ENCODE results near the gene PPARG.
"Not testable (repeated sequence)": the region's sequence is repeated elsewhere in the genome, so short reads cannot be mapped to it uniquely, and the experiment has no call there.

PPARG gene

DNA sequence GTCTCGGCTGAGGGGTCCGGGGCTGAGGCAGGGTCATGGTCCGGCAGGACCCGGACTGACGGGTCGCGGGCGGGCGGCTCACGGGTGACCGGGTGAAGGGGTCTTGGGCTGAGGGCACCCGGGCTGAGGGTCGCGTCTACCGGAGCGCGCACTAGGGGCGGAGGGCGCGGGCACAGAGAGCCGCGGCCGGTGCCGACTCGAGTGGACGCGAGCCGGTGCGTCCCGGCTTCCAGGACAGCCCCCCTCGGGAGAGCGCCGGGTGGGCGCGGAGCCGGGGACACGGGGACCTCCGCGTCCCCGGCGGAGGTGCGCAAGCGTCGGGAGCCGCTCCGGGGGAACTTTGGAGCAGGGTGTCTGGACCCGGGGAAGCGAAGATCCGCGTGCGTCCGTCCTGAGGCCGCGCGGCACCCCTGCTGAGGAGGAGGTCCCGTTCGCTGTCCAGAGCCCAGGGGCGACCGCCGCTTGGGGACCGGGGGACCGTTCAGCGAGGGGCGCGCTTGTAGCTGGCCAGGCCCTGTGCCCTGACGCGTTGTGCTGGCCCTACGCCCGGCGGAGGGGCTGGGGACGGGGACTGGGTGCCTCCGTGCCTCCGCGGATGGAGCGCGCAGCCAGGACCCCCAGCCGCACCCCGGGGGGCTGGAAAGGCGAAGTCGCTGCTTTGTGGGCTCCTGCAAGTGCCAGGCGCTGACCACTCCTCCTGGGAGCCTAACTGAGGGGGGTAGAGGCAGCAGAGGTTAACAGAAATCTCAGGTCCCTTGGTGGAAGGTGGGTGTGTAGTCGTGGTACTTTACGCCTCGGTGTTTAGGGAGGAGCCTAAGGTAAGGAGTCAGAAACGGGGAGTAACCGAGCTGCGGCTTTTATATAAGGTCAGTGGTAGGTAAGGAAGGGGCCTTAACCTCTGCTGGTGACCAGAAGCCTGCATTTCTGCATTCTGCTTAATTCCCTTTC, at the start of gene PPARG:
Gene PPARG, plus strand, starts transcription at position 889 of the 948 bp plus-strand sequence. CDS start 90,642 bp downstream, outside the sequence.
- ATAC-seq: peak; percentile 71
- DNase-seq: peak; percentile 7

DNA sequence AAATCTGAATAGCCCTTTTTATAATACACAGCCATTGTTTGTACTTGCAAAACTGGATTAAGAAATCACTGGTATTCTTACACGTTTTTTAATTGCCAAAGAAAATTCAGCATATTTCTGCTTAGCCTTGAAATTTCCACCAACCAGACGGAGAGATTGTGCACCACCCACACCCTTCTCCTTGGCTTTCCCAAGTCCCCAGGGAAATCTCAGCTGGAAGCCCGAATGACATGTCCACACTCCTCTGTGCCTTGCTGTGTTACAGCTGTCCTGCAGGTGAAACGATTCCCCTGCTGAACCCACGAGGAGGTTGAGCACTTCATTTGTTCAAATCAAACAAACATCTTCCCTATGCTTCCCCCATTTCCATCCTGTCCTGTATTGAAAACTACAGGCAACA, 49.6 kb upstream of the PPARG start:
- no peak for DNase-seq
- no peak for ATAC-seq

DNA sequence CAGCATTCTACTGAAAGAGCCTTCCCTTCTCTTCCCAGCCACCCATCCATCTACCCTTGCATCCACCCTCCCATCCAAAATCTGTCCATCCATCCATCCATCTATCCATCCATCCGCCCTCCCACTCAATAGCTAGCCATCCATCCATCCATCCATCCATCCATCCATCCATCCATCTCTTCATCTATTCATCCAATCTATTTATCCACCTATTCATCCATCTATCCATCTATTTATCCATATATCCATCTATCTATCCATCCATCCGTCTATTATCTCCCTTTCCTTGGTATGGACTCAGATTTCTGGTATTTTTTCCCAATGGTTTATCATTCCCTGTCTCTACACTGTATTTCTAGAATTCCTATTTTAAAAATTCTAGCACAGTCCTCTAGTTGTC, 46.1 kb upstream of the PPARG start:
- DNase-seq: no peak
- no peak for ATAC-seq

DNA sequence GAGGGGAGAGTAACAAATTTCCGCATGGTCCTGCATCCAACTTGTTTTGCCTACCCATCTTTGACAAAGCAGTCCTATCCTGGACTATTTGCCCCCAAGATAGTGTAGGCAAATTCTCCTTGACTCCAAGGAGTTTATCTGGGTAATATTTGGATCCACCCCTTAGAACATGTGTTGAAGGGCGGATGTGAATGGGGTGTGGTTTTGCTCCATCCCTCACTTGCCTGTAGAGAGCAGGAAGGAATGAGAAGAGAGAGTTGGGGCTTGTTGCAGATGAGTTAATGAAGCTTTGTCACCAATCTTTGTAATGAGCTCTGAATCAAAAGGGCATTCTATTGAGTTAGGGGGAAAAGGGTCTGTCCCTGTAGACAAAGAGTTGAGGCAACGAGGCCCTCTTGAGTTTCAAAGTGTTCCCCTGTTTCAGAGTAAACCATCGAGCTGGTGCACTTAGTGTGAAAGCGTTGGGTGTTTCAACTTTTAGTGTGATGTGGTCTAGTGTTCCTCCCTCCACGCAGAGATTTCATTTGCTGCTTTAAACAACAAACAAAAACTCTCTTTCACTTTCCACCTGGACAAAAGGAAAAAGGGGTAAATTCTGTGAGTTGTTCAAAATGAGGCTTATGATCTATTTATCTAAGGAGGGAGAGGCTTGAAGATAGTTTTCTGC, 42.2 kb upstream of the PPARG start:
- no peak for ATAC-seq
- DNase-seq: no peak

DNA sequence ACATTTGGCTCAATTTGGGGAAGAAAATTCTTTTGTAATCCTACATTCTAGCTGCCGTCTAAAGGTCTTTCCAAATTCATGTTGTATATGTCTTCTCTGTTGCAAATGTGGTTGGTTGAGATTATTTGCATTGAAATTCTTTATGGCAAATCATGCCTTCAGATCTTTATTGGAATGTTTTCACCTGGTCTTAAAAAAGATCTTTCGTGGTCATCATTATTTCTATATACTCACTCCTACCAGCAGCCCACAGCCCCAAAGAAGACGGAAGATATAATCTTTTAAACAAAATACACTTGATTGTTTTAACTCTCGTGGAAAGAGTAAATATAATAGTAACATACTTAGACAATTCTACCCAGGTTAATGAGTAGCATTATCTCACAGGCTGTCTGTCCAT, 41.5 kb upstream of the PPARG start:
- no peak for DNase-seq
- no peak for ATAC-seq

DNA sequence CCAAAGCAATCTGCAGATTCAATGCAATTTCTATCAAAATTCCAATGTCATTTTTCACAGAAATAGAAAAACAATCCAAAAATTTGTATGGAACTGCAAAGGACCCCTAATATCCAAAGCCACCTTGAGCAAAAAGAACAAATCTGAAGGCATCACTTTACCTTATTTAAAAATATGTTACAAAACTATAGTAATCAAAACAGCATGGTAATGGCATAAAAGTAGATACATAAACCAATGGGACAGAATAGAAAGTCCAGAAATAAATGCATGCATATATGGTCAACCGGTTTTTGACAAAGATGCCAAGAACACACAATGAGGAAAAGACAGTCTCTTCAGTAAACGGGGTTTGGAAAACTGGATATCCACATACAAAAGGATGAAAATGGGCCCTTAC, 39.4 kb upstream of the PPARG start:
- ATAC-seq (no peak), DNase-seq (no peak)

DNA sequence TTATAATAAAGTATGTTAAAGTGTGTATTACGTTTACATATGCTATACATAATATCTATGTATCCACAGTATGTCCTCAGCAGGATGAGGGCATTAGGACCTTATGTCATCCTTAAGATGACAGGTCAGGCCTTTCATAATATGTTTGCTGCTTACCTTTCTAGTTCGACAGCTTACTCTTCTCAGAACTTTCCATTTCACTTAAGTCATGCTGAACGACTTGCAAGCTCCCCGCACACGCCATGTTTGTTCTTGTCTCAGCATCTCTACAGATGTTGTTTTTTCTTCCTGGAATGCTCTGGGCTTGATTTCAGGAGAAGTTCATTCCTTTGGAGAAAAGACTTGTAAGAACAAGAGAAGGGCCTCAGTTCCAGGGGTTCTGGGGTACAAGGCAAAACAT, 36.0 kb upstream of the PPARG start:
- ATAC-seq: no peak
- no peak for DNase-seq

DNA sequence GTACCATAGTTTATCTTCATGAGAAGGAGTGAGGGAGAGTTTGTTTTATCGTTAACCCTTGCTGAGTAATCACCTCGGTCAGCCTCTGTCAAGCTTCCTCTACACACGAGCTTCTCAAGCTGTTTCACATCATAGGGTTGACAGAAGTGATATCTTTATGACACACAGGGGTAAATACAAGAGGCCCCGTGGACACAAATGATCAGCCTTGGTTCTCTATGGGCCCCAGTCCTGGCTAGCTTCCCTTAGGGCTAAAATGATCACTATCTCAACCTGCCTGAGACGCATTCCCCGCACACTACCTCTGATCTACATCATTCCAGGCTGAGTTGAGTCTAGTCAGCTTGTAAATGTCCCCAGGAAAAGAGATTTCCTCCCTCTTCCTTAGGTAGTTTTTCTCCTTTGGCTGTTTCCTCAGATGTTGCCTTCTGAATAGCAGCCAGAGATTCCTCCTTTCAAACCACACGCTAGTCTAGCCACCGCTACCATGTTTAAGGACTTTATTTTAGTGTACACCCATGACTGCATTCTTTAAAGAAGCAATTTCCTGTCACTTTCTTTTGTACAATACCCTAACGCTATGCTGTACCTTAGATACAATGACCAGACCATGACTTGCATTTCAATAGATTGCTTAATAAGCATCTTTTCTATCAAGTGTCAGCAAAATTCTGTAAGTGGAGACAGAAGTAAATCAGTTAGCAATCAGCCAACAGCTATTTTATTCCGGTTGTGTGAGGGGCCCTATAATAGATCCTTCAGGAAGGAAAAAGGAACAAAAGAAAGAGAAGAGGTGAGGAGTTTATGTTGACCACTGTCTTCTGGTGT, 35.1 kb upstream of the PPARG start:
- no peak for ATAC-seq
- no peak for DNase-seq

DNA sequence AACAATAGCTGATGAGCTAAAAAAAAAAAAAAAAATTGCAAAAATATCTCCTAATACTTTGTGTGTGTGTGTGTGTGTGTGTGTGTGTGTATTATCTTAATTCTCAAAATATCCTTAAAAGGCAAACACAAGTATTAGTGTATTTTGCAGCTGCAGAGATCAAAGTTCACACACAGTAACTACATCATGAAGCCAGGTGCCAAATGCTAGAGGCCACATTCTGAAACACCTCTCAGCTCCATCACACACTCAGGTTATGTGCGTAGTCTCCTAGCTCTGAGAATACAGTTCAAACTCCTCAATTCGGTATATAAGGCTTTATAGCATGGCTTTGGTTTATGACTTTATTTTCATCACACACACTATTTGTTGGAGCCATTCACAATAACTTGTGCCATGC, 33.5 kb upstream of the PPARG start:
- ATAC-seq (no peak), DNase-seq (no peak)

DNA sequence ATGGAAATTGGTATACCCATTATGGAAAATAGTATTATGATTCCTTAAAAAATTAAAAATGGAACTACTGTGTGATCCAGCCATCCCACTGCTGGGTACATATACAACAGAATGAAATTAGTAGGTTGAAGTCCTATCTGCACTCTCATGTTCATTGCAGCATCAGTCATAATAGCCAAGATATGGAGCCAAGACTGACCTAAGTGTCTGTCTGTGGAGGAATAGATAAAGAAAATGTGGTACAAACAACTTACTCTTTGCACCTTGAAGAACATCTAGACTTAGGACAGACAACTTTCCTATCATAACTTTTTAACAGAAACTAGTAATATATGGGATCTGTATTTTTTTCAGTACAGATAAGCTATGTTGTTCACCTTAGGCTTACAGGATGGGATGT, 30.0 kb upstream of the PPARG start:
- ATAC-seq (no peak), DNase-seq (no peak)

DNA sequence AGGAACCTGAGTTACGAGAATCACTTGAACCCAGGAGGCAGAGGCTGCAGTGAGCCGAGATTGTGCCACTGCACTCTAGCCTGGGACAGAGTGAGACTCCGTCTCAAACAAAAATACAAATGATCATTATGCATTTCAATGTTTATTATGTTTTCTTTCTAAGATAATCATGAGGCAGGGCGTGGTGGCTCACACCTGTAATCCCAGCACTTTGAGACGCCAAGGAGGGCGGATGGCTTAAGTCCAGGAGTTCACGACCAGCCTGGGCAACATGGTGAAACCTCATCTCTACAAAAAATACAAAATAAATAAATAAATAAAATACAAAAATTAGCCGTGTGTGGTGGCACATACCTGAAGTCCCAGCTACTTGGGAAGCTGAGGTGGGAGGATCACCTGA, 26.7 kb upstream of the PPARG start:
- DNase-seq, ATAC-seq: not testable (repeated sequence)

DNA sequence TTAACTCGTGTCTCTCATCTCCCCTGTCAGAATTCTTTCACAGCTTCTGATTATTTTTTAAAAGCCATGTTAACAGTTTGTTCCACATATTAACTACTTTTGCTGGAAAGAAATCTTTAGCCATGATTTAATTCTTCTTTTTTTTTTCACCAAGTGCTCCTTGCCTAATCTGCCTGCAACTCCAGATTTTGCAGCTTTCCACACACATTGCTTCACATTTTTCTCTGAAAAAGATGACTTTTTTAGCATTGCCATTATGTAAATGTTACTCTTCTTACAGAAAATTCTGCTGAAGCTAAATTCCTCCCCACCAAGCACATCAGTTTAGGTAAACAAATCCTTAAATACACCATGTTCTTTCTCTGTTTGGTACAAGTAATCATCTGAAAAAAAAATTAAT, 23.4 kb upstream of the PPARG start:
- no peak for DNase-seq
- ATAC-seq: no peak

DNA sequence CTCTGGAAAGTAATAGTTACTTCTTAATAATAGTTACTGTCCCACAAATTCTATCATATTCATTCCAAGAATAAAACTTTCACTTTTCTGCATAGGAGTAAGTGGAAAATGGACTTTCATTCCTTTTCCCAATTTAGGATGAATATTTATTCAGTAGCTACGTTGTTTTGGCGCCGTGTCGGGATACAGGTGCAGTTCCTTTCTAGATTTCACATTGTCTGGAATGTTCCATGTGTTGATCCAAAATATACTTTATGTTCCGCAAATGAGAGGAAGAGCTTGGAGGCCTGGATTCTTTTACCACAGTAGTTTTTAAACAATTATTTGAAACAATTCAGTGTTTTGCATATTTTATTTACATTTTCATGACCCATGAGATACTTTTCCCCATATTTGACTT, 22.8 kb upstream of the PPARG start:
- ATAC-seq (no peak), DNase-seq (no peak)

DNA sequence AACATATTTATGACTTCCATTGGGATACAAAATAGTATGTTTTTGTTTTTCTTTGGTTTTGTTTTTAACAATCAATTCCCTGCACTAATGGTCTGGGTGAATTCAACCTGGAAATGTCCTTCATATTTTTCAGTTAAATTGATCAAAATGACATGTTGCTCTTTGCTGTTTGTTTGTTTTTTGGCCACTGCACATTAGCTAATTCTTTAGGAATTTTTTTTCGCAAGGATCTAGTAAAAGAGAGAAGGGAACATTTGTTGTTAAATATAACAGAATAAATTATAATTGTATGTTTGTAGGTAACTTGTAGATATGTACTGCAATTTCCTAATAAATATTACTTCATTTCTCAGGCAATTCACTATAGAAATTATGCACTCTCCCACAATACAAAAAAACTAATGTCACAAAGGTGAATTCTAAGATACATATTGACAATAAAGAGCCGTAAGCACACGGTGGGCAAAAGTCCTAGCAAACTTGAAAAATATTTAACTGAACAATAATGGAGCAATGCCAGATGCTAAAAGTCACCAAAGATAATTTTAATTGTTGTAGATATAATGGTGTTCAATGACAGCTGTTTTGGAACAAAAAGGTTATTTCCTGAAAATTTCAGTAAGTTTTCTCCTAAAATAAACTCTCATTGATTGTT, 21.4 kb upstream of the PPARG start:
- ATAC-seq: no peak
- DNase-seq: no peak

DNA sequence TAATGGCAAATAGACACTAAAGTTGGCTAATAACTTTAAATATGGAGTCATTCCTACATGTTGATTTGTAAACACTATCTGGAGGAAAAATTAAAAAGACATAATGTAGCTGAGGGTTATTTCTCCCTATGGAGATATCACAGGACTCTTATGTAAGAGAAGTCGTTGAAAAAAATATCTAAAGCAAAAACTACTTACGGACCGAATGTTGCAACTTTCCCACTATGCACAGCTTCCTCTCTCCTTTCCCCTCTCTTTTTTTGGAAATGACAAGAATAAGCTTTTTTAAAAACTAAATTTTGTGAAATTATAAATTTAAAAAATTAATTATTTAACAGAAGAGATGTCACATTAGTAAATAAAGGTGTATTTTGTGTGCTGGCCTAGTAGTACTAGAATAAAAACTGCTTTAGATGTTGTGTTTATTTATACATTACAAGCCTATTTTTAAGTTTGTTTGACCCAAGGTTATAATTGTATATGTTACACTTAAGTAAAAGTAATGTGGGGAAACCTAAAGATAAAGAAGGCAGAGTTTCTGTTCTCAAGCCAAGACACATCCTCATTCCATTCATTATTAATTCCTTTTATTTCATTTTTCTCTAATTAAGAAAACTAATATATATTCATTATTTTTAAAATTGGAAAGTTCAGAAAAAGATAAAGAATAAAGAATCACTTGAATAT, 20.7 kb upstream of the PPARG start:
- DNase-seq: no peak
- no peak for ATAC-seq

DNA sequence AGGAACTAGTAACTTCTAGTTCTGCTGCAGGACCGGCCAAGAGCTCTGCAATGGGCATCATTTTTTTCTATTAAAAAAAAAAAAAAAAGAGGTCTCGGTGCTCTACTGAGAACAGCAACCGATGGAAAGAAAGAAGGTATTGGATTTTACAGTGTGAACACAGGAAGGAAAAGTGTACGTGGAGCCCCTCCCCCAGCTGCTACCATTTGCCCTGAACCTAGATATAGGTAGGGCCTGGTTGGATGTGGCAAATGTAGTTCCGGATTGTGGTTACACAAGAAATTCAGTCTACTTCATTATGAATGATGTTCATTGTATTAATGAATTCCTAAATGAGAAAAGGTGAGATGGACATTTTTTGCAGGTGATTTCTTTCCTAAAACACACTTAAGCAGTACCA, 17.9 kb upstream of the PPARG start:
- no peak for ATAC-seq
- no peak for DNase-seq

DNA sequence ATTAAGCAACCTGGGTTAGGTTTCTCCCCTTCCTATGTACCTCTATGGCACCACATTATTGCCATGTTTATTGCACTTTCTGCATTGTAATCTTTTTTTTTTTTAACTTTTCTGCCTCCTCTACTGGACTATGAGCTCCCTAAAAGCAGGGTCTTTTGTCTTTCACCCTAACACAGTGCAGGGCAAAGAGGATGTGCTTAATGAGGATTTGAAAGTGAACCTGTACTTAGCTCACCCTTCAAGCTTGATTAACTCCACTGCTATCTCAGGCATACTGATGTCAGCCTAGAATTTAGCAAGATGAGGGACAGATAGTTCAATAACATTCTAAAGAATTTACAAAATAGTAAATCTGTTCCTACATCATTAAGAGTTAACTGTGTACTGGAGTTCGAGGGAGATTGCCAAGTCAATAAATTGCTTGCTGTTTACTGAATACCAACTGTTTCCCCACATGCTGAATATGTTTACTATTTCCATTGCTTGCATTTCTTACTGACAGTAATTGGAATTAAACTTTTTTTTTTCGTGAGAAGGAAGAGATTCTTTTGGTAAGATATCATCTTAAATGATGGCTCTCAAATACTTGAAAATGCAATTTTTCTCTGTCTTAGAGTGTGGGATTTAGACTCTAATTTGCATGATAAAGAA, 15.7 kb upstream of the PPARG start:
- no peak for DNase-seq
- ATAC-seq: no peak

DNA sequence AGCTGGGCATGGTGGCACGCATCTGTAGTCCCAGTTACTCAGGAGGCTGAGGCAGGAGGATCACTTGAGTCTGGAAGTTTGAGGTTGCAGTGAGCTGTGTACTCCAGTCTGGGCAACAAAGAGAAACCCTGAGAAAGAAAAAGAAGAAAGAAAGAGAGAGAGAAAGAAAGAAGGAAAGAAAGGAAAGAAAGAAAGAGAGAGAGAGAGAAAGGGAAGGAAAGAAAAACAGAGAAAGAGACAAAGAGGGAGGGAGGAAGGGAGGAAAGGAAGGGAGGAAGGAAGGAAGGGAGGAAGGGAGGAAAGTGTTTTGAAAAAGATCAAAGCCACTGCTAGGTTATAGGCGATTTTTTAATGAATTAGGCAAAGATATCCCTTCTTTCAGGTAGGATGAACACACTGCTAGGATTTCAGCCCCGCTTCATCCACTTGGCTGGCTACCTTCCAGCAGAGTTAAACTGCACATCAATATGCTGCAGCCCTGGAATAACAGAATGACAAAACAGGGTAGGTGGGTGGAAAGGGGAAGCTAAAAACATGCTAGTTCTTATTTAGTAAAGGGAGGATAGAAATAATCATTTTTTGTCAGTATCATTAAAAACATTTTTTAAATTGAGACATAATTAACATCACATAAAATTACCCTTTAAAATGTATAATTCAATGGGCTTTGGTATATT, 12.8 kb upstream of the PPARG start:
- ATAC-seq (no peak), DNase-seq (no peak)

DNA sequence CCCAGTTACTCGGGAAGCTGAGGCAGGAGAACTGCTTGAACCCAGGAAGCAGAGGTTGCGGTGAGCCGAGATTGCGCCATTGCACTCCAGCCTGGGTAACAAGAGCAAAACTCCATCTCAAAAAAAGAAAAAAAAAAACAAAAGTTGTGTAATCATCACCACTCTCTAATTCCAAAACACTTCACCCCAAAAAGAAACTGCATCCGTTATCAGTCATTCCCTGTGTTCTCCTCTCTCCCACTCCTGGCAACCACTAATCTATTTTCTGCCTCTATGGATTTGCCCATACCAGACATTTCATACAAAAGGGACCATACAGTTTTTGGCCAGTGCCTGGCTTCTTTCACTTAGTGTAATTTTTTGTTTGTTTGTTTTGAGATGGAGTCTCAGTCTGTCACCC, 12.0 kb upstream of the PPARG start:
- not testable (repeated sequence) for ATAC-seq, DNase-seq

DNA sequence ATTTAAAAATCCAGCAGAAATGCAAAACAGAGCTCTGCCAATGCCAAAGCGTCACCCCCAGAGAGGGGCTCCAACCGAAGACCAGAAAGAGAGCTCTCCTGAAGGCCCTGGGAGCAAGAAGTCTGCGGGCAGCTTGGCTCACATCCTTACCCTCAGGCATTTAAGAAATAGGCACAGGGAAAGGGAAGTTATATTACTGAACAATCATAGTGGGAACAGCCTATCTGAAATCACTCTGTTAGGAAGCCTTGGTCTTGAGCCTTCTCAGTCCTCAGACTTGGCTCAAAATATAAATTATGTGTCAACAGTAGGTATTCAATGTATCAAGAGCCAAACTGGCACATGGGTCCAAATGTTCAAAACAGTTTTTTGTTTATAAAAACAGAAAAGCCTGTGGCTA, 10.3 kb upstream of the PPARG start:
- no peak for ATAC-seq
- DNase-seq: no peak

Data from stimulated activated naive CD8-positive, alpha-beta T cell treated with anti-CD3 and anti-CD28 coated beads, Interleukin-15, Interleukin-2, amounts not matched to agents 100 U/mL and 50 U/mL, for 24 hours (primary cell).